ENCODE measurements around the gene PPME1.

The PPME1 gene

DNA sequence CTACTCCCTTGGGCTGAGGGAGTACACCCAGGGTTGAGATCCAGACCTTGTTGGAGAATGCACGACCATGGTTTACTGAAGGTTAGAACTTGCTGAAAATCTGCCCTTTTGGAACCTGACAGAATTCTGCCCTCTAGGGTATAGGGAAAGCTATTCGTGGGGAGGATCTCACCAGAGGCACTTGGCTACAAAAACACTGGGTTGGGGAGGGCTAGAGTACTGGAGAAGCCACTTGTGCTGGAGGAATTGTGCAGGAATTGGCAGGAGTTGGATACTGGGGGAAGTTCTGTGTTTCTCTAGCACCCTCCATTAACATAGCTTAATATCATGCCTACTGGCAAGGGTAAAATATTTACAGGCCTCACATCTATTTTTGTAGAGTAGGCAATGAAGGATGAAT, 55.8 kb downstream of the PPME1 start:
- DNase-seq (ENCODE audit: low read depth in 2 of 2) = no peak

GRCh38 chr11:74232311-74232950, 61.3 kb downstream of the PPME1 start:
- DNase-seq (ENCODE audit: low read depth in 2 of 2) = no peak

GRCh38 chr11:74233683-74234082, 62.6 kb downstream of the PPME1 start:
- no peak for DNase-seq (ENCODE audit: low read depth in 2 of 2)

GRCh38 chr11:74235121-74235520, 64.0 kb downstream of the PPME1 start:
- no peak for DNase-seq (ENCODE audit: low read depth in 2 of 2)

DNA sequence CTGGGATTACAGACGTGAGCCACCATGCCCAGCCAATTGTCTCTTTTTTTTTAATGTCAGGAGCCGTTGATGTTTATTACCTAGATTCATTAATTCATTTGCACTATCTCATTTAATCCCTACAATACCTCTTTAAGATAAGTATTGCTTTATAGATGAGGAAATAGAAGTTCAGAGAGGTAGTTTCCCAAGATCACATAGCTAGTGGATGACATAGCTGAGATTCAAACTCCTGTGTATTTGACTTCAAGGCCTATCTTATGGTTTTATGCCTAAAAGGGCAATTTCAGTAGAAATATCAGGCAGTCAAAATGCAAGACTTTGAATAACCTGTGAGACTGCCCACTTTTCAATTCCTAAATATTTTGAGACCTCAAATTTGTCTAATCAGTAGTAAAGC, 66.5 kb downstream of the PPME1 start:
- no peak for DNase-seq (ENCODE audit: low read depth in 2 of 2)

DNA sequence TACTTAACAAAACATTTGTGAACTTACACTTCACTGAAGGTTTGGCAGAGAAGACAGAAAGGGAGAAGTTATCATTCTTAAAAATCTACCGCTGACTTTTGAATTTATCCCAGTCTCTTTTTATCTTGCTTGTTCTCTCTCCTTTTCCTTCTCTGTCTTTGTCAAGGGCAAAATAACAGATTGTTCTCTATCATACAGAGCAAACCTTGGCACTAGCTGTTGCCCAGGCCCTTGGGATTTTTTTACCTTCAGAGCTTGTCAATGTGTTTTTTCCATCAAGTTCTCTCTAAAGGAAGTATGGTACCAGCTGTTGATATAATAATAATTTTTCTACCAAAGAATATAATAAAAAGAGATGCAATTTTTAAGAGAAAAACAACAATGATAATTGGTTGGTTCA, 67.2 kb downstream of the PPME1 start:
- no peak for DNase-seq (ENCODE audit: low read depth in 2 of 2)

- DNase-seq (ENCODE audit: low read depth in 2 of 2) = no peak
These were observed 77.4 kb downstream of the PPME1 start for GRCh38 chr11:74248469-74248868.

GRCh38 chr11:74249496-74249895, 78.4 kb downstream of the PPME1 start:
- no peak for DNase-seq (ENCODE audit: low read depth in 2 of 2)

GRCh38 chr11:74253361-74253760, 82.3 kb downstream of the PPME1 start:
- no peak for DNase-seq (ENCODE audit: low read depth in 2 of 2)

DNA sequence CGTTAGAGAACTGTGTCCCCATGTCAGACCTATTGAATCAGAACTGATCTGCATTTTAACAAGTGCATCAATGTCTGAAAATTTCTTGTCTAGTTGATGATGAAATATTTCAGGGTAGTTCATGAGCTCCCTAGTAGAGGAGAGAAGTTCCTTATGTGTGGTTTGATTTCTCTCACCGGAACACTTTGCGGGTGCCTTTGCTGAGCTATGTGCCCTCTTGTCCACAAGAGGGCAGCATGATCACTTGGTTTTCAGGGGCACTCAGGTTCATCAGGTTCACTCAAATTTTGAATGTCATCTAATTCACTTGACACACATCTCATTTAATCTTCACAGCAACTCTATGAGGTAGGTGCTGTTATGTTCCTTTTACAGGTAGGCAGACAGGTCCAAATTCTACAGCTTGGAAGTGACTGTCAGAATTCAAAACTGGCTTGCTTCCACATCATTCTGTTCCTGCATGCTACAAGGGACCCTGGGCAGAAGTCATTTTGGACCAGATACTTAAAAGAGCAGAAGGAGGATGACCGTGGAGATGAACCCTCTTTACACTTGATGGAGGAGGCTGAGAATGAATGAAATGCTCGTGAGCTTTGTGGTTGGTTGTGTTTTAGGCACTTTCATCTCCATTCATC, 84.8 kb downstream of the PPME1 start:
- DNase-seq (ENCODE audit: low read depth in 2 of 2) = peak; percentile 10 to 19

- no peak for DNase-seq (ENCODE audit: low read depth in 2 of 2)
These were observed 85.5 kb downstream of the PPME1 start for GRCh38 chr11:74256378-74257133.

- DNase-seq (ENCODE audit: low read depth in 2 of 2) = no peak
These were observed 87.0 kb downstream of the PPME1 start for GRCh38 chr11:74257959-74258553.

- no peak for DNase-seq (ENCODE audit: low read depth in 2 of 2)
These were observed 91.6 kb downstream of the PPME1 start for GRCh38 chr11:74262725-74263124.

- no peak for DNase-seq (ENCODE audit: low read depth in 2 of 2)
These were observed 94.2 kb downstream of the PPME1 start for GRCh38 chr11:74265256-74265655.

GRCh38 chr11:74267014-74267413, 95.9 kb downstream of the PPME1 start:
- no peak for DNase-seq (ENCODE audit: low read depth in 2 of 2)

DNA sequence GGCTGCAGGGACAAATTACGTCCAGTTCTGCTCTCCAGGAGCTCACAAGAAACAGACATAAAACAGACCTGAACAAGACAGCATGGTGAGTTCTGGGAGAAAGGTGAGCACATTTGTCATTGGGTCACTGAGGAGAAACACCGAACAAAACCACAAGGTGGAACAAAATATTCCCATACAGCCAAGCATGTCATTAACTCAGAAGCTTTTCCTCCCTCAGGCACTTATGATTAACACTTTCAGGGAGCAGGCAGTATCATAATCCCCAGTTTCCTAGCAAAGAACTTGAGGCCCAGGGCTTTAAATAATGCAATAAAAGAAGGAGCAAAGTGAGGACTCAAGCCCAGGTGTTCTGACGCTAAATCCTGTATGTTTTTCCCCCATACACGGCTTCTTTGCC, 97.4 kb downstream of the PPME1 start:
- no peak for DNase-seq (ENCODE audit: low read depth in 2 of 2)

- DNase-seq (ENCODE audit: low read depth in 2 of 2) = no peak
These were observed 98.2 kb downstream of the PPME1 start for GRCh38 chr11:74269161-74269811.

- no peak for DNase-seq (ENCODE audit: low read depth in 2 of 2)
These were observed 101.2 kb downstream of the PPME1 start for GRCh38 chr11:74272276-74272675.

- no peak for DNase-seq (ENCODE audit: low read depth in 2 of 2)
These were observed 105.5 kb downstream of the PPME1 start for GRCh38 chr11:74276581-74276980.

GRCh38 chr11:74278103-74278502, 107.0 kb downstream of the PPME1 start:
- DNase-seq (ENCODE audit: low read depth in 2 of 2) = no peak

- no peak for DNase-seq (ENCODE audit: low read depth in 2 of 2)
These were observed 107.7 kb downstream of the PPME1 start for GRCh38 chr11:74278721-74279161.

DNA sequence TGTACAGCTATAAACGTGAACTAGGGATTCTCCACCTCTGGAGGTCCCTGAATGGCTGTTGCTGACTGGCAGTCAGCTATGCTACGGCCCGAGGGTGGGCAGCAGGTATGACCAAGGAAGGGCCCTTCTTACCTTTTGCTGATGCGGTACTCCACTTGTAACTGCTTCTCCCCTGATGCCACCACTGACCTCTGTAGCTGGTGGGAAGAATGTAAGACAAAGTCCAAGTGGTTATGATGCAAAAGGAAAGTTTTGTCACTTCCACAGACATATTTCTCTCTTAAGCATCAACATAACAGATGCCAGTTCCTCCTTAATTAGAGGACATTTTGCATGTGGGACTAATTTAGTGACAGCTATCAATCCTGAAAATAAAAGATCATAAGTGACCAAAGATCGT, 108.2 kb downstream of the PPME1 start:
- no peak for DNase-seq (ENCODE audit: low read depth in 2 of 2)
